ENCODE results near the gene GNGT1.

DNA sequence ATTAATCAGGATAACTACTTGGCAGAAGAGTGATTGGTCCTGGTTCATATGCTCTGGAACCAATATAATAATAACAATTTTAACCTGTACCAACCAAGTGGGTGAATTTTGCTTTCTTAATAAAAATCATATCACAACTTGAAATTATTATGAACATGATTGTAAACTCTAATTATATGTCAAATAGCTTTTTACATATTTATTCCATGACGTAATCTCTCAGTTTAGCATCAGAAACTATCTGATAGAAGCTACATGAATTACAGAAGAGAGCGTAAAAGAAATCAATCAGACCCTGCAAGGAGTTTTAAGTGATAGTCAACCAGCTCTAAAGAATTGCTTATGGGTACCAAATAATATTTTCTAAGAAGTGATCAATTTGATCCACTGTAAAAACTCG lies 25.3 kb downstream of the GNGT1 start:
- TF ChIP-seq POLR2A (IDR thresholded peaks at IDR 0.05; ENCODE audit: low read depth, low read length), result no peak
- no peak for TF ChIP-seq POLR2AphosphoS5 (IDR thresholded peaks at IDR 0.05; ENCODE audit: low read depth, low read length)
